EH (cell line): ENCODE results near the gene LRRC17.
"Not testable (repeated sequence)": the region's sequence is repeated elsewhere in the genome, so short reads cannot be mapped to it uniquely, and the experiment has no call there.

Experiments used
- DNase-seq: peaks from one replicate; pipeline ENCODE4 v3.0.0-alpha.2; 2015; ENCODE audit warnings: low read depth

LRRC17 gene

DNA sequence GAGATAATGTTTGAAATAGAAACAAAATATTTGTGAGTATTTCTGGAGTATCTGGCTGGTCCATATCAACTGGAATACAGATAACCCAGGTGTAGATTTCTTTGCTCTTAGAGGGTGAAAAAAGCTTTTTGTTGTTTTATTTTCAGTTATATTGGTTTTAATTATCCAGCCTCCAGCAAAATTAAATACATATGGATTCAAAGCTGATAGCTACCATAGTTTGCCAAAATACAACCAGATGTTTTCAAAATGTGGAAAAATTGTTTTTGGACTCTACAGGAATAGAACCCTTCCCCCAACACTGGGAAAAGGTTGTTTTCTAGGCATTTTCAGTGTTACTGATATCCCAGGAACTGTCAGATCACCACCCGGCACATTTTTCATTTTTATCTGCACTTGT lies 30.1 kb downstream of the LRRC17 start:
- no peak for DNase-seq

DNA sequence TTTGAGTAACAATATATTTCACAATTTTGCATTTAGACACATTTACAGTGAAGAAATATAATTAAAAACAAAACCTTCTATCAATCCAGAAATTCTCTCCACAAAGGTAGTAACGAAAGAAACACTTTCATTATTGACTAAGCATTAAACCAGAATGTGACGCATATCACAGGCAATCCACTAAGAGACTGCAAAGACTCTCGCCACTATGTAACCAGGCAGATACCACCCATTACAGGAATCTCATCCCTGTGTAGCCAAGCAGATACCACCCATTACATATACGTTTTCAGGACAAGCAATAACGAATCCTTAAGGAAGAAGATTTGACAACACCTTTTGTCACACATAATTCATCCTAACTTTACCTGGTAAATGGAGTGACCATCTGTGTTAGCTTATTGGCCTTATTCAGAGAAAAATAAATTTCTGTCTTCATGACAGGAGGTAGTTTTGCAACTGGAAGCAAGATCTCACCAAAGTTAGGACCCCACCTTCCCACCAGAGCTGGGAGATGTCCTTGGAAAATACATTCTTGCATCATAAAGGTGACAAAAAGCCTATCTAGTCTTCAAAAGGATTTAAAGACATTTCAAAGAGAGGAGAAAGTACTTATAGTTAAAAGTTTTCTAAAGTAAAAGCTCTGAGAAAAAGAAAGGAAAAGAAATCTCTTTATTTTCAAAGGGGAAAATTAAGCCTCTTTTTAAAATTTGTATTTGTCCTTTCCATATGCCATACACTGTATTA lies 30.8 kb downstream of the LRRC17 start:
- DNase-seq = no peak

DNA sequence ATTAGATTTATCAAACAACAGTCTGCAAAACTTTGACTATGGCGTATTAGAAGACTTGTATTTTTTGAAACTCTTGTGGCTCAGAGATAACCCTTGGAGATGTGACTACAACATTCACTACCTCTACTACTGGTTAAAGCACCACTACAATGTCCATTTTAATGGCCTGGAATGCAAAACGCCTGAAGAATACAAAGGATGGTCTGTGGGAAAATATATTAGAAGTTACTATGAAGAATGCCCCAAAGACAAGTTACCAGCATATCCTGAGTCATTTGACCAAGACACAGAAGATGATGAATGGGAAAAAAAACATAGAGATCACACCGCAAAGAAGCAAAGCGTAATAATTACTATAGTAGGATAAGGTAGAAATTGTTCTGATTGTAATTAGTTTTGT lies 31.4 kb downstream of the LRRC17 start:
- no peak for DNase-seq

DNA sequence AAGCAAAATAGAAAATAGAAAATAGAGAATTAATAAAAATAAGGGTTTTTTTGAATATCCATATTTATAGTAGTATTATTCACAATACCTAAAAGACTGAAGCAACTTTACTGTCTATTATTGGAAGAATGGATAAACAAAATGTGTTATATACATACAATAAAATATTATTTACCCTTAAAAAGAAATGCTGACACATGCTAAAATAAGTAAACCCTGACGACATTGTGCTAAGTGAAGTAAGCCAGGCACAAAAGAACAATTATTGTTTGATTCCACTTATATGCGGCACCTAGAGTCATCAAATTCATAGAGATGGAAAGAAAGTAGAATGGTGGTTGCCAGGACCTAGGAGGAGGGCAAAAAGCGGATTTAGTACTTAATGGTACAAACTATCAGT lies 39.0 kb downstream of the LRRC17 start:
- DNase-seq = no peak

DNA sequence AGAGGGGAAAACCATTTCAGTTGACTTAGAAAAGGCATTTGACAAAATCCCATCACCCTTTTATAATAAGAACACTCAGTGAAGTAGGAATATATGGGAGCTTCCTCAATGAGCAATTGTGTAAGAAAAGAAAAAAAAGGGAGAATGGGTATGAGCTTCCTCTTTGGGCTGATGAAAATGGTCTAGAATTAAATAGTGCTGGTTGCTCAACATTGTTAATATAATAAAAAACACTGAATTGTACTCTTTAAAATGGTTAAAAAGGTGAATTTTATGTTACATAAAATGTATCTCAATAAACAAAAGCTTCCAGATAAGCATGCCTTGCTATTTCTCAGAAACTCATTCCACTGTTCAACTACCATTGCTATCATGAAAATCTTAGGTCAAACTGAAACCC lies 40.6 kb downstream of the LRRC17 start:
- DNase-seq = no peak

DNA sequence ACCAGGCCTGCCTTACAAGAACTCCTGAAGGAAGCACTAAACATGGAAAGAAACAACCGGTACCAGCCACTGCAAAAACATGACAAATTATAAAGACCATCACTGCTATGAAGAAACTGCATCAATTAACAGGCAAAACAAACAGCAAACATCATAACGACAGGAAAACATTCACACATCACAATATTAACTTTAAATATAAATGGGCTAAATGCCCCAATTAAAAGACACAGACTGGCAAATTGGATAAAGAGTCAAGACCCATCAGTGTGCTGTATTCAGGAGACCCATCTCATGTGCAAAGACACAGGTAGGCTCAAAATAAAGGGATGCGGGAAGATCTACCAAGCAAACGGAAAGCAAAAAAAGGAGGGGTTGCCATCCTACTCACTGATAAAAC lies 41.6 kb downstream of the LRRC17 start:
- not testable (repeated sequence) for DNase-seq

DNA sequence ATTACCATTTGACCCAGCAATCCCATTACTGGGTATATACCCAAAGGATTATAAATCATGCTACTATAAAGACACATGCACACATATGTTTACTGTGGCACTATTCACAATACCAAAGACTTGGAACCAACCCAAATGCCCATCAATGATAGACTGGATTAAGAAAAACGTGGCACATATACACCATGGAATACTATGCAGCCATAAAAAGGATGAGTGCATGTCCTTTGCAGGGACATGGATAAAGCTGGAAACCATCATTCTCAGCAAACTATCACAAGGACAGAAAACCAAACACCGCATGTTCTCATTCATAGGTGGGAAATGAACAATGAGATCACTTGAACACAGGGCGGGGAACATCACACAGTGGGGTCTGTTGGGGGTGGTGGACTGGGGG lies 45.2 kb downstream of the LRRC17 start:
- not testable (repeated sequence) for DNase-seq

DNA sequence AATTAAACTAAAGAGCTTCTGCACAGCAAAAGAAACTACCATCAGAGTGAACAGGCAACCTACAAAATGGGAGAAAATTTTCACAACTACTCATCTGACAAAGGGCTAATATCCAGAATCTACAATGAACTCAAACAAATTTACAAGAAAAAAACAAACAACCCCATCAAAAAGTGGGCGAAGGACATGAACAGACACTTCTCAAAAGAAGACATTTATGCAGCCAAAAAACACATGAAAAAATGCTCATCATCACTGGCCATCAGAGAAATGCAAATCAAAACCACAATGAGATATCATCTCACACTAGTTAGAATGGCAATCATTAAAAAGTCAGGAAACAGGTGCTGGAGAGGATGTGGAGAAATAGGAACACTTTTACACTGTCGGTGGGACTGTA lies 49.2 kb downstream of the LRRC17 start:
- DNase-seq = not testable (repeated sequence)

DNA sequence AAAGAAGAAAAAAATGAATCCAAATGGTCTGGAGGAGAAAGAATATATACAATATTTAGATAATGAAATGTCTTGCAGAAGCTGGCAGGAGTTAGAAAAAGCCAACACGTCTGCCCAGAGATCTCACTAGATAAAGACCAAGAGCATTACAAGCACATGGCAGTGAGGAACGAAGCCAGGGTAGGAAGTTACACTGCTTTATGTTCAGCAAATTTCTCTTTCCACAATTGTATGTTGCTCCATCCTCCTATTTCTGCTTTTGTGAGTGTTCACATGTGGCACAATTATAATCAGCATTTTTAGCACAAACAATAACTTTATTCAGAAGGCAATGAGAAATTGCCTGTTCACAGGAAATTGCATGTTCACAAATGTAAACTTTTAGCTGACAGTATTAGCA lies 53.7 kb downstream of the LRRC17 start:
- DNase-seq = no peak

DNA sequence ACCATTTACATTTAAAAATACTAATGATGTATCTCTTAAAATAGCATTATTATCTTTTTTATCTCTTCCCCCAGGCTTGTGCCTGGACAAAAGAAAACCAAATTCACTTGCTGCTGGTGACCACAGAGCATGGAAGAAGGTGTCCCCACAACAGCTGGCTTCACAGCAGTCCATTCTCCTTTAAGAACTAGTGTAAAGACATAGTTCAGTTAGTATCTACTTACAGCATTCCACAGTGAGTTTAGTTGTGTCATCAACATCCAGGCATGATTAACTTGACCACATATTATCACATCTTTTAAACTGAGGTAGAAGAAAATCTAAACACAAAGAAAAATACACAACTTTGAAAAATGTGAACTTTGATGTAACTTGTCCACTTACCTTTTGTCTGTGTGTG lies 55.0 kb downstream of the LRRC17 start:
- peak; percentile 48 for DNase-seq

DNA sequence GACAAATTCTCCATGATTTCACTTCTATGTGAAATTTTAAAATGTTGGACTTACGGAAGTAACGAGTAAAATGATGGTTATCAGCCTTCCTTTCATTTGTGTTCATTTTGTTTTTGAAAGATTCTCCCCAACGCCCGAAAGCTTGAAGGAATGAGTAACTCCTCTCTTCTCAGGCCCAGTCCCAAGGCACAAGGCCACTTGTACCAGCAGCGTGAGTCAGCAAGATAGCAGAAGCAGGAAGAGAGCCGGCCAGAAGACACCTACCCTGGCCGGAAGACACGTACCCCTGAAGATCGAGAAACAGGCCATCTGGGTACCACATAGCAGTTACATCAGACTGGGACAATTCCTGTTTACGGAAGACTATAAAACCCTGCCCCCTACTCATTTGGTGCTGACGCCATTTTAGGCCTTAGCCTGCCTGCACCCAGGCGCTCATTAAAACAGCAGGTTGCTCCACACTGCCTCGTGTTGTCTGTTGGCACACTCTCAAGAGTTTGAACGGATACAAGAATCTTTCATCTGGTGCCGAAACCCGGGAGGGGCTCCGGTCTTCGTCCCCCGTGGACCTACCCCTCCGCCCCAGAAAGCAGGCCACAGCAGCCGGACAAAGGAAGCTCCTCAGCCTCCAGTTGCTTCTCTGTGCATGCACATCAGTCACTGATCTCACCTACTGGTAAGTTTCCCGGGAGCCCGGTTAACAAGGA lies 60.4 kb downstream of the LRRC17 start:
- no peak for DNase-seq

DNA sequence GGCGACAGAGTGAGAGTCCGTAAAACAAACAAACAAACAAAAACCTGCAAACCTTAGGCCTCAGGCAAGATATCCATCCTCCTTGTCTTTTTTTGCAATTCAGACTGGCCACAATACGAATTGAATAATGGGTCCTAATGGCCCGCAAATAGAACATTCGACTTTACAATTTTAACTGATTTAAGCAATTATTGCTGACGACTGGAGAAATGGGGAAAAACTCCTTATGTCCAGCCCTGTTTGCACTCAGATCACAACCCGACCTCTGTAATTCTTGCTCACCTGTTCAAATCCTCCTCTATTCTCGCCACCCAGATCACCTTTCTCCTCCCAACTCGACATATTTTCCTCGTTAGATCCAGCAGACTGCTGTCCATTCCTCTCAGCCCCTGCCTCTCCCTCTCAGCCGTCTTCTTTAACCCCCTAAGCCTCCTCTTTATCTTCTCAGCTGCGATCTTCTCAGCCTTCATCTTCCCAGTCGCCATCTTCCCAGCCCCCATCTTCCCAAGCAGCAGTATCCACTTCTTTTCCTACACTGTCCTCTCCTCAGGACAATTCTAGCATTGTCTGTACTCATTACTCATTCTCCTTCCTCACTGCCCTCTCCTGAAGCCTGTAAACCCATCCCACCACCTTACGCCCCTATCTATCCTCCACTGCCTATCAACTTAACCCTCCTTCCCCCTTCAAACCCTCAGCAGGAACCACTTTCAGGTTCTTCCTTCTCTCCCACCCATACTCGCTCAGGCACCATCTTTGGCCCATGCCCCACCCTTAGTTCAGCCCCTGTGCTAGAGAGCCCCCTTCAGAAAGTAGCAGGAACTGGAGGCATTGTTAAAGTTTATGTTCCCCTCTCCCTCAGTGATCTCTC lies 61.8 kb downstream of the LRRC17 start:
- no peak for DNase-seq

DNA sequence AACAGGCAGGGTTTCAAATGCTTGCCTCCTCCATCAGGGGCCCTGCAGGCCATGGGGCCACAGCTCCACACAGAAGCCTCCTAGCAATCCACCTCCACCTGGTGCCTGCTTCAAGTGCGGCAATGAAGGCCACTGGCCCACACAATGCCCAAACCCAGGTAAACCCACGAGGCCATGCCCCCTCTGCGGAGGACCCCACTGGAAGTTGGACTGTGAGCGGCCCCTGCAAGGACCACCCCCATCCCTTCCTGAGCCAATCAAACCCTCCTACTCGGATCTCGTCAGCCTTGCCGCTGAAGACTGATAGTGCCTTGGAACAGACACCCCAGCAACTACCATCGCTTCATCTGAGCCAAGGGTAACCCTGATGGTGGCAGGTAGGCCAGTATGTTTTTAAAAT lies 63.1 kb downstream of the LRRC17 start:
- DNase-seq = no peak

DNA sequence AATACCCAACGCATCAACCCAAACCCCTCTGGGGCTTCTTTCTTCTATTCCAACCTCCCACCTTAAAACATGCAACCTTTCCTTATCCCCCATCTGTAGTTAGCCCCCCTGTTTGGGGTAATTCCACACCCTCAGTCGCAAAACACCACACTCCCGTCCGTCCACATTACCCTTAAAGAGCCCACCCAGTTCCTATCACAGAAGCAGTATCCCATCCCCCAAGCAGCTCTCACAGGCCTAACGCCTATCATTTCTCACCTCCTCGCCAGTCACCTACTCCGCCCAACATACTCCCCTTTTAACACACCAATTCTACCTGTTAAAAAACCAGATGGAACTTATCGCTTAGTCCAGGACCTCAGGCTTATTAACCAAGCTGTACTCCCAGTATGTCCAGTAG lies 63.7 kb downstream of the LRRC17 start:
- no peak for DNase-seq

DNA sequence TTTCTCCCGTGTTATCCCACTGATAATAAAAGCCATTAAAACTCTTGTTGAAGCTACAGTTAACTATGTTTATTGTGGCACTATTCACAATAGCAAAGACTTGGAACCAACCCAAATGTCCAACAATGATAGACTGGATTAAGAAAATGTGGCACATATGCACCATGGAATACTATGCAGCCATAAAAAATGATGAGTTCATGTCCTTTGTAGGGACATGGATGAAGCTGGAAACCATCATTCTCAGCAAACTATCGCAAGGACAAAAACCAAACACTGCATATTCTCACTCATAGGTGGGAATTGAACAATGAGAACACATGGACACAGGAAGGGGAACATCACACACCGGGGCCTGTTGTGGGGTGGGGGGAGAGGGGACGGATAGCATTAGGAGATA lies 64.8 kb downstream of the LRRC17 start:
- not testable (repeated sequence) for DNase-seq

DNA sequence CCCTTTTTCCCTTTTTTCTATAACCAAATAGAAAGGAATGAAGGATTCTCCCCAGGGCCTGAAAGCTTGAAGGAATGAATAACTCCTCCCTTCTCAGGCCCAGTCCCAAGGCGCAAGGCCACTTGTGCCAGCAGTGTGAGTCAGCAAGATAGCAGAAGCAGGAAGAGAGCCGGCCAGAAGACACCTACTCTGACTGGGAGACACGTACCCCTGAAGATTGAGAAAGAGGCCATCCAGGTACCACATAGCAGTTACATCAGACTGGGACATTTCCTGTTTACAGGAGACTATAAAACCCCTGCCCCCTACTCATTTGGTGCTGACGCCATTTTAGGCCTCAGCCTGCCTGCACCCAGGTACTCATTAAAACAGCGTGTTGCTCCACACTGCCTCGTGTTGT lies 65.5 kb downstream of the LRRC17 start:
- peak; percentile 83 for DNase-seq

DNA sequence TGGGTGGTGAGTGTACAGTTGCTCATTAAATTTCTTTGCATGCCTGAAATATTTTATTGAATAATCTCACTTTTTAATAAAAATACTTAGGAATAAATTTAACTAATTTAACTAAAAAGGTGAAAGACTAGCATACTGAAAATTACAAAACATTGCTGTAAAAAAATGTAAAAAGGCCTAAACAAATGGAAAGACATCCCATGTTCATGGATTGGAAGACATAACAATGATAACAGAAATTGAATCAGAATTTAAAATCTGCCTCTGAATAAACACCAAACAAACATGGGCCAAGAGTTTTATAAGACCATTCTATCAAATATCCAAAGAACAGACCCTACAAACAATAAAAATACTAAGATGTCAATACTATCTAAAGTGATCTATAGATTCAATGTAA lies 66.9 kb downstream of the LRRC17 start:
- no peak for DNase-seq

DNA sequence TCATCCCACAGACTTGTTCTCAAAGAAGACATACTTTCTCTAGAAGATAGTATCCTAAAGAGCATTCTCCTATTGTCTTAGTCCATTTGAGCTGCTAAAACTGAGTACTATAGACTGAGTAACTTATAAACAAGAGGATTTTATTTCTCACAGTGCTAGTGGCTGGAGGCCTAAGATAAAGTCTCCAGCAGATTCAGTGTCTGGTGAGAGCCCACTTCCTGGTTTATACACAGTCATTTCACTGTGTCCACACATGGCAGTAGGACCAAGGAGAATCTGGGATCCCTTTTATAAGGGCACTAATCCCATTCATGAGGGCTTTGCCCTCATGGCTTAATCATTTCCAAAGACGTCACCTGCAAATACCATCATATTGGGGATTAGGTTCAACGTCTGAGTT lies 68.7 kb downstream of the LRRC17 start:
- DNase-seq = no peak

DNA sequence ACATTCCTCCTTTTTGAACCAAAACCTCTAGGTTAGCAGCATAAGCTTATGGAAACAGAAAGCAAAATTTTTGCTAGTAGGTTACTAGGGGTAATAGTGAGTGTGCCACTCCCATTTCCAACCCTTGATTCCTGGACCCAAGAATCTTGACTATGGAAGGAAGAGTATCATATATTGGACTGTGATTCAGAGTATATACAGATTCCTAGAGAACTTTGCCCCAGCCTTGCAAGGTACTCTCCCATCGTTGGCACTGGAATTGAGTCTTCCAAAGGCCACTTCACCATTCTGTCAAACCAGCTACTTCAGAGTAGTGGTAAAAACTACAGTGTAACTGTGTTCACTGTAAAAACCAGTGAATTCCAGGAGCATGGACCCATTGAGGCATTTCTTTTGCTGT lies 69.4 kb downstream of the LRRC17 start:
- DNase-seq = no peak

DNA sequence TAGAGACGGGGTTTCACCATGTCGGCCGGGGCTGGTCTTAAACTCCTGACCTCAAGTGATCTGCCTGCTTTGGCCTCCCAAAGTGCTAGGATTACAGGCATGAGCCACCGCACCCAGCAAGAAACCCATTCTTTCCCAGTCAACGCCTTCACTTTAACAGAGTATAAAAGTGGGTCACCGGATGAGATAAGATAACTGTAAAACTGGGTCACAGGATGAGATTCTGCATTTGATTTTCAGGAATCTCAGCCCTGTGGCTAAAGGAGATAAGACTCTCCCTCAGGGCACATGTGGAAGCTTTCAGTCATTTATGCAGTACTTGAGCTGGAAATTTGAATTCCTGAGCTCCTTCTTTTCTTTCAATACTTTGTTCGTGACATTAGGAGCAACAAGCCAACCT lies 70.8 kb downstream of the LRRC17 start:
- no peak for DNase-seq

DNA sequence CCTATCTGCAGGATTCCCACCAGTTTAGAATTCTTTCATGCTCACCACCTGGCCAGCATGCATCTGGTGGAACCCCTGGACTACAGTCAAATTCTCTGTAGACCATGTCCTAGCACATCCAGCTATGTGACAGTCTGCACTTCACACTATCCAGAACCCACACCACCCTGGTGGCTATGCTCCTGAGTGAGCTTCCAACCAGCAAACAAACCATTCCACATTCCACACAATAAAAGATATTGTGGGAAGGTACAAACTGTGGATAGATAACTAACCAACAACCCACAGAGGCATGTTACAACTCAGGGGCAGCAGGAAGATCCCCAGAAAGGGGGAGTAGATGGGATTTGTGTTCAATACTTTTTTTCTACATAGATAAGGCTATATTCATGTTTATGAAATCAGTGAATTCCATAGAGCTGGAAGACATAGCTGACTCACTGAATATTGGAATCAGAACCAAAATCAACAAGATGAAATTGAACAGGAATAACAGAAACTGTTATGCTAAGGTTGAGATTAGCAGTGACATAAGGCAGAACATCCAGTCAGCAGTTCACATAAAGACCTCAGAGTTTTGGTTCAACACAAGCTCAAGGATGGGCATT lies 72.5 kb downstream of the LRRC17 start:
- no peak for DNase-seq

DNA sequence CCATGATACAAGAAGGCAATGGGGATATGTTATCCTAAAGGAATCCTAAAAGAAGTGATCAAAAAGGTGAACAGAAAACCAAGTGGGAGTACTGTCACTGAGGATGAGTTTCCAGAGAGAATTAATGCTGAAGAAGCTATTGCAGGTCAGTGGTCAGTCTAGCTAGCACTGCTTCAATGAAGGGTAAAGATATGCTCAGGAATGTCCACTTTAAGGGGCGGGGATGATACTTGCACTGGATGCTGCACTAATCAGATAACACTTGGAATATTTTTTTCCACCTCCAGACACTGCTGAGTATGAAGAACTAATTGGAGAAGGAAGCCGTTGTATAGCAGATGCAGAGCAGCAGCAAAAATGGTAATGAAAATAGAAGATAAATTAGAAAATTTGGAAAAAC lies 75.3 kb downstream of the LRRC17 start:
- DNase-seq = no peak
